H1 (cell line): ENCODE data around the gene CHMP1B. TPM values are rescaled to one million over a fixed set of nuclear protein-coding genes. Genes with fewer than 3 reads are reported as not detected.

Experiments
- CHD1 ChIP-seq: IDR thresholded peaks from 2 replicates; pipeline ENCODE4 v1.6.1; 2012; ENCODE audit warnings: low read depth, low read length, improper control_type of control experiment
- E2F6 ChIP-seq: IDR thresholded peaks from 2 replicates; pipeline ENCODE4 v1.6.1; 2012; ENCODE audit warnings: inconsistent platforms
- KDM1A ChIP-seq: fragments of 200-600, 300-600 bp; sonication (generic); IDR thresholded peaks from 2 replicates; pipeline ENCODE4 v1.7.1; 2016; ENCODE audit warnings: mild to moderate bottlenecking, low read length, borderline replicate concordance
- RAD21 ChIP-seq, 2 experiments: IDR thresholded peaks in 1 of 2; conservative IDR thresholded peaks in 1 of 2; 2 replicates each; pipeline ENCODE4 v1.6.1; 2011; ENCODE audit warnings: low read depth in 2 of 2, low read length in 2 of 2, improper control_type of control experiment in 1 of 2, inconsistent platforms in 1 of 2, mild to moderate bottlenecking in 1 of 2, moderate library complexity in 1 of 2
- polyA plus RNA-seq, 7 experiments: library from polyadenylated mRNA; depleted of rRNA in 3 of 7; stranded (reverse) in 5 of 7; unstranded in 2 of 7; fragments of >200 nt in 5 of 7; fragments of 200-250 nt in 2 of 7; gene quantifications; 1 replicate in 5 of 7; 2 replicates in 1 of 7; 4 replicates in 1 of 7; pipeline versions ENCODE4 v1.2.1 to v1.2.3, GENCODE V29; 2011 to 2013; ENCODE audit warnings: missing spikeins in 2 of 7, mixed read lengths in 2 of 7
- total RNA-seq: library from RNA; stranded (reverse); fragmentation: NEBNext Ultra II Directional; extraction: Animal tissue kit (Norgen Biotek cat#: 25700); gene quantifications from 2 replicates; pipeline ENCODE4 v1.2.1, GENCODE V29; 2021

CHMP1B gene
- total and polyA plus RNA-seq, 2 of the 8 experiments (the other 6 are each of a cell fraction or from before 2014, with no cell fraction given): 30.5 to 43.2 TPM

GRCh38 chr18:11828786-11829432 is 22.3 kb upstream of the CHMP1B start (continued):
- TF ChIP-seq KDM1A (no peak), RAD21 (IDR thresholded peaks at IDR 0.05 in 1 of 2, conservative IDR thresholded peaks at IDR 0.05 in 1 of 2; ENCODE audit: low read depth in 2 of 2, low read length in 2 of 2) (peak; percentile 18 to 39; a peak in 2 of 4 replicates), CHD1 (no peak), E2F6 (no peak)
